ENCODE measurements around the gene KCNE2. TPM values are rescaled to one million over a fixed set of nuclear protein-coding genes. Genes with fewer than 3 reads are reported as not detected.

KCNE2 gene
- polyA plus RNA-seq (ENCODE audit: insufficient read depth in 1 of 5, insufficient read length in 5 of 5, low replicate concordance in 1 of 5), result 1 to 10 TPM in 1 of 5 donors, under 1 TPM in 4; 0.73 to 1.2 (median 0.81) TPM
- long read RNA-seq, donor 1, result 0 reads
- long read RNA-seq, donor 2, result 0 reads
- long read RNA-seq, donor 3, result 0 reads
- long read RNA-seq, donor 4, result 0 reads
- long read RNA-seq, donor 5, result 0 reads
- long read RNA-seq, donor 6, result 0 reads
- long read RNA-seq, donor 7, result 0 reads
- long read RNA-seq, donor 8, result 0 reads

- DNase-seq, result no peak
Measured at GRCh38 chr21:34363733-34364132, at the start of gene KCNE2. Gene KCNE2 (plus strand): TSS chr21:34364006. CDS start chr21:34370479, 6,473 bp downstream.

- DNase-seq, result no peak
Measured at GRCh38 chr21:34319585-34319984, 44.2 kb upstream of the KCNE2 start.

GRCh38 chr21:34320011-34320410 is 43.8 kb upstream of the KCNE2 start:
- DNase-seq, result no peak

GRCh38 chr21:34330055-34330454 is 33.8 kb upstream of the KCNE2 start:
- DNase-seq, result no peak

- peak in 1 of 2 donors; percentile 40 for DNase-seq
Measured at GRCh38 chr21:34331726-34332125, 32.1 kb upstream of the KCNE2 start.

- DNase-seq, result no peak
Measured at GRCh38 chr21:34332347-34332746, 31.5 kb upstream of the KCNE2 start.

- DNase-seq, result no peak
Measured at GRCh38 chr21:34333121-34333739, 30.6 kb upstream of the KCNE2 start.

- DNase-seq, result no peak
Measured at GRCh38 chr21:34335316-34335715, 28.5 kb upstream of the KCNE2 start.

- no peak for DNase-seq
Measured at GRCh38 chr21:34336245-34336644, 27.6 kb upstream of the KCNE2 start.

GRCh38 chr21:34336756-34337391 is 26.9 kb upstream of the KCNE2 start:
- peak in 1 of 2 donors; percentile 20 for DNase-seq

GRCh38 chr21:34337741-34338140 is 26.1 kb upstream of the KCNE2 start:
- DNase-seq, result no peak

- no peak for DNase-seq
Measured at GRCh38 chr21:34338226-34338625, 25.6 kb upstream of the KCNE2 start.

- DNase-seq, result no peak
Measured at GRCh38 chr21:34340061-34340460, 23.7 kb upstream of the KCNE2 start.

GRCh38 chr21:34342476-34342875 is 21.3 kb upstream of the KCNE2 start:
- no peak for DNase-seq

GRCh38 chr21:34343347-34343746 is 20.5 kb upstream of the KCNE2 start:
- no peak for DNase-seq

- no peak for DNase-seq
Measured at GRCh38 chr21:34343838-34344381, 19.9 kb upstream of the KCNE2 start.

- no peak for DNase-seq
Measured at GRCh38 chr21:34344584-34344983, 19.2 kb upstream of the KCNE2 start.

- peak; percentile 62 to 75 for DNase-seq
Measured at GRCh38 chr21:34345091-34345871, 18.5 kb upstream of the KCNE2 start.

GRCh38 chr21:34345892-34346291 is 17.9 kb upstream of the KCNE2 start:
- no peak for DNase-seq

GRCh38 chr21:34348890-34349519 is 14.8 kb upstream of the KCNE2 start:
- DNase-seq, result no peak

GRCh38 chr21:34351786-34352241 is 12.0 kb upstream of the KCNE2 start:
- peak; percentile 44 to 61 for DNase-seq
